Uterus (tissue), 2 donors: ENCODE data around the gene KNL1.

ENCODE experiments used
- CTCF ChIP-seq, 4 experiments: fragments of 200-600 bp in 2 of 4; fragments of 450-650 bp in 2 of 4; sonication (generic) in 2 of 4; IDR thresholded peaks; one replicate each; pipeline ENCODE4 v1.5.1; 2016 to 2019; ENCODE audit warnings: antibody characterized with exemption in 4 of 4, mild to moderate bottlenecking in 2 of 4, moderate library complexity in 1 of 4
- POLR2A ChIP-seq, 2 donors: fragments of 450-650 bp; IDR thresholded peaks; one replicate each; pipeline ENCODE4 v1.6.1; 2016; ENCODE audit warnings: antibody characterized with exemption in 2 of 2, mild to moderate bottlenecking in 1 of 2, moderate library complexity in 1 of 2

DNA sequence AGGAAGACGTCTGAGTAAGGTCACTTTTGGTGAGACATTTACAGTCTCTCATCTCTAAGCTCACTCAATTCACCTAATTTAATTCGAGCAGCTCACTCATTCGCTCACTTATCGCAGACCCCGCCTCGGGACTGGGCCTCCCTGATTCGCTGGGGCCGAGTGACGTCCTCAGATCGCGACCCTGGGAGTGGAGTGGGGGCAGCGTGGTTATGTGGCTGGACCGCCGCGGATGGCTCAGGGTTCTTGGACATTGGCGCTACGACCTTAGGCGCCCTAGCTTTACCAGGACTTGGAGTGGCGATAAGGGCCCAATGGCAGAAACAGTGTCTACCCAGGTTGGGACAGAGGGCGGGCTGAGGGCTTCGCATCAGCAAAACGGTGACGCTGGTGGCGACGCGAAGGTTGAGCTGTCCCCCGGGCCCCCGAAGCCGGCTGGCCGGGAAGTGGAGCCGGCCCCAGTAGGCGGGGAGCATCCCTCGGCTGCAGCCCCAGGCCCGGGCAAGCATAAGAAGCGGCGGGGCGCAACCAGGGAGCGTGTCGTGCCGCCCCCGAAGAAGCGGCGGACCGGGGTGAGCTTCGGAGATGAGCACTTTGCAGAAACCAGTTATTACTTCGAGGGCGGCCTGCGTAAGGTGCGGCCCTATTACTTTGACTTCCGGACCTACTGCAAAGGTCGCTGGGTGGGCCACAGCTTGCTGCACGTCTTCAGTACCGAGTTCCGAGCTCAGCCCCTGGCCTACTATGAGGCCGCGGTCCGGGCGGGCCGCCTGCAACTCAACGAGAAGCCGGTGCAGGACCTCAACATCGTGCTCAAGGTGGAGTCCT, 24.7 kb upstream of the KNL1 start, which contains the start of gene RPUSD2:
- peak in 1 of 4 experiments; percentile 3 for TF ChIP-seq CTCF (IDR thresholded peaks at IDR 0.05)
- TF ChIP-seq POLR2A (IDR thresholded peaks at IDR 0.05), result peak; percentile 36 to 76
